GM12875 (cell line): ENCODE measurements around the gene ELK1.

Experiments used
- H3K4me3 ChIP-seq: one replicate; pipeline ENCODE4 v1.5.1; 2011; ENCODE audit warnings: low read depth, low read length, control low read depth
- TF ChIP-seq, protein P1 (sequence below): IDR thresholded peaks from 2 replicates; pipeline ENCODE4 v1.5.1; 2011; ENCODE audit warnings: low read depth, mild to moderate bottlenecking, control low read depth, inconsistent platforms, low read length, moderate library complexity, borderline replicate concordance; ENCODE audit not compliant: insufficient read depth

The ELK1 gene

DNA sequence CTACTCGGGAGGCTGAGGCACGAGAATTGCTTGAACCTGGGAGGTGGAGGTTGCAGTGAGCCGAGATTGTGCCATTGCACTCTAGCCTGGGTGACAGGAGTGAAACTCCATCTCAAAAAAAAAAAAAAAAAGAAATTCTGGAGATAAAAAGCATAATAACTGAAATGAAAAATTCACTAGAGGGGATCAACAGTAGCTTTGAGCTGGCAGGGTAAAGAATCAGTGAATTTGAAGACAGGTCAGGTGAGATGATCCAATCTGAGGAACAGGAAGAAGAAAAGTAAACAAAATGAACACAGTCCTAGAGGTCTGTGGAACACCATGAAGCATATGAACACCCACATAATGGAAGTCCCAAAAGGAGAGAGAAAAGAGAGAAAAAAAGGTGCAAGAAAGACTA lies 53.1 kb downstream of the ELK1 start:
- H3K4me3 ChIP-seq: no peak overlapping the region
- TF ChIP-seq, protein P1, sequence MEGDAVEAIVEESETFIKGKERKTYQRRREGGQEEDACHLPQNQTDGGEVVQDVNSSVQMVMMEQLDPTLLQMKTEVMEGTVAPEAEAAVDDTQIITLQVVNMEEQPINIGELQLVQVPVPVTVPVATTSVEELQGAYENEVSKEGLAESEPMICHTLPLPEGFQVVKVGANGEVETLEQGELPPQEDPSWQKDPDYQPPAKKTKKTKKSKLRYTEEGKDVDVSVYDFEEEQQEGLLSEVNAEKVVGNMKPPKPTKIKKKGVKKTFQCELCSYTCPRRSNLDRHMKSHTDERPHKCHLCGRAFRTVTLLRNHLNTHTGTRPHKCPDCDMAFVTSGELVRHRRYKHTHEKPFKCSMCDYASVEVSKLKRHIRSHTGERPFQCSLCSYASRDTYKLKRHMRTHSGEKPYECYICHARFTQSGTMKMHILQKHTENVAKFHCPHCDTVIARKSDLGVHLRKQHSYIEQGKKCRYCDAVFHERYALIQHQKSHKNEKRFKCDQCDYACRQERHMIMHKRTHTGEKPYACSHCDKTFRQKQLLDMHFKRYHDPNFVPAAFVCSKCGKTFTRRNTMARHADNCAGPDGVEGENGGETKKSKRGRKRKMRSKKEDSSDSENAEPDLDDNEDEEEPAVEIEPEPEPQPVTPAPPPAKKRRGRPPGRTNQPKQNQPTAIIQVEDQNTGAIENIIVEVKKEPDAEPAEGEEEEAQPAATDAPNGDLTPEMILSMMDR: no peak

GRCh38 chrX:47596256-47596655 lies 54.1 kb downstream of the ELK1 start:
- no peak overlapping the region for H3K4me3 ChIP-seq

DNA sequence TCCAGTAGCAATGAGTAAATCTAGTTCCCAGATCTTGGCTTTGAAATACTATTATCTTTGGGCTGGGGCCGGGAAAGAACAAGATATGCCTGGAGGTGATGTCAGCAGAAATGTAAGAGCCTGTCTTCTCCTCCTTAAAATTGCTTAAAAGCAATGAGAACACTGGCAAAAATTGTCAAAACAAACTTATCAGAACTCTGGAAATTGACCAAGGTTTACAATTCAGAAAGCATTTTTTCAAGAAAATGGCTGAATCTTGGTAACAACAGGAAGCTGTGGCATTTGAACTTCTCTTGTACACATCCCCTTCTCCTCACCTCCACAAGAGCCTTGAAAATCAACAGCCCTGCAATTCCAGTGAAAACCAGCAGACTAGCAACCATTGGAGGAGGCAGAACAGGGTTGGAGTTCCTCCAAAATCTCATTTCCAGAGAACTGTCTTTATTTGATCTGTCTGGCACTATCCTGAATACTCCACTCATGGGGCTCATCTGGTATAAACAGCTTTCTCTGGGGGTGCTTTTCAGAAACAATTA lies 54.6 kb downstream of the ELK1 start:
- H3K4me3 ChIP-seq: no peak overlapping the region
- TF ChIP-seq, protein P1: no peak

More at GRCh38 chrX:47596256-47596655, 54.1 kb downstream of the ELK1 start:
- TF ChIP-seq, protein P1: no peak

DNA sequence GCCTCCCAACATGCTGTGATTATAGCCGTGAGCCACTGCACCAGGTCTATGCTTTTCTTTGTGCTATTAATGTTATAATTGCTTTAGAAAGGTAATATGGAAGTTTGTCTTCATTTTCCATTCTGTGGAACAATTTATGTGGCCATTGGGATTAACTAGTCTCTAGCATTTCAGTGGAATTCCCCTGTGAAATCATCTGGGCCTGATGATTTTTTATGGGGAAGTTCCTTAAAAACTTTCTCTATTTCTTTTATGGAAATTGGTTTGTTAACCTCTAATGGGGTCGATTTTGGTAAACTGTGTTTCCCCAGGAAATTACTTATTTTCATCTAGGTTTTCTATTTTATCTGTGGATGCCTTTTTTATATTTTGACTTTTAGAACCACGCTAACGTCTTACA lies 56.8 kb downstream of the ELK1 start:
- TF ChIP-seq, protein P1: no peak
- H3K4me3 ChIP-seq: no peak overlapping the region

DNA sequence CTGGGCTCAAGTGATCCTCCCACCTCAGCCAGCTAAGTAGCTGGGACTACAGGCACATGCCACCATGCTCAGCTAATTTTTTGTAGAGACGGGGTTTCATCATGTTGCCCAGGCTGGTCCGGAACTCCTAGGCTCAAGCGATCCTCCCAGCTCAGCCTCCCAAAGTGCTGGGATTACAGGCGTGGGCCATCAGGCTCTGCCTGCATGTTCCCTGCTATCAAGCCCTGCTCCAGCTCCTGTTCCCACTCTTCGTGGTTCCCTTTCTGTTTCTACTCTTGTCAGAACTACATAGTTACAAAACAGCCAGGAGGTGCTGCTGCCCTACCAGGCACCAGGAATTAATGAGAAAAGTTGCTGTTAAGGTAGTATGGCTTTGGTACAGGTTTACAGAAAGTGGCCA lies 59.4 kb downstream of the ELK1 start:
- no peak overlapping the region for H3K4me3 ChIP-seq
- TF ChIP-seq, protein P1: no peak

- TF ChIP-seq, protein P1: no peak
- no peak overlapping the region for H3K4me3 ChIP-seq
These were observed 62.2 kb downstream of the ELK1 start for GRCh38 chrX:47587906-47588735.

- TF ChIP-seq, protein P1: no peak
- H3K4me3 ChIP-seq: no peak overlapping the region
These were observed 63.1 kb downstream of the ELK1 start for GRCh38 chrX:47587091-47587891.
